Type B pancreatic cell (in vitro differentiated cells): ENCODE data around the gene RAP2A. TPM values are rescaled to one million over a fixed set of nuclear protein-coding genes. Genes with fewer than 3 reads are reported as not detected.

Experiments used
- DNase-seq: peaks from one replicate; pipeline ENCODE4 v3.0.0; 2021; ENCODE audit warnings: mixed read lengths; ENCODE audit not compliant: unreplicated experiment; ENCODE audit errors: extremely low spot score
- H3K27ac Mint-ChIP-seq: 2 replicates; pipeline ENCODE4 v1.8.0; 2021; ENCODE audit warnings: mild to moderate bottlenecking, mixed read lengths
- H3K27me3 Mint-ChIP-seq: 2 replicates; pipeline ENCODE4 v1.8.0; 2021; ENCODE audit warnings: mixed read lengths
- H3K36me3 Mint-ChIP-seq: 2 replicates; pipeline ENCODE4 v1.8.0; 2021; ENCODE audit warnings: mixed read lengths
- H3K4me1 Mint-ChIP-seq: one replicate; pipeline ENCODE4 v1.8.0; 2021; ENCODE audit warnings: mixed read lengths; ENCODE audit not compliant: unreplicated experiment
- H3K4me3 Mint-ChIP-seq: 2 replicates; pipeline ENCODE4 v1.8.0; 2021; ENCODE audit warnings: mild to moderate bottlenecking, mixed read lengths
- H3K9me3 Mint-ChIP-seq: 2 replicates; pipeline ENCODE4 v1.8.0; 2021; ENCODE audit warnings: mixed read lengths
- CTCF ChIP-seq: fragments of 200-600 bp; sonication (generic); conservative IDR thresholded peaks from 2 replicates; pipeline ENCODE4 v1.5.0; 2021; ENCODE audit warnings: antibody characterized with exemption, mild to moderate bottlenecking
- total RNA-seq: library from RNA; stranded (reverse); gene quantifications from 2 replicates; pipeline ENCODE4 v1.2.1, GENCODE V29; 2021; ENCODE audit warnings: low replicate concordance

Gene RAP2A
- total RNA-seq, 1 donor from 2014 or later: 37.5 TPM

GRCh38 chr13:97464561-97464960 lies 30.6 kb downstream of the RAP2A start:
- no peak overlapping the region for H3K4me3 Mint-ChIP-seq
- H3K27me3 Mint-ChIP-seq: no peaks in the 10 kb centered on the region
- no peak for TF ChIP-seq CTCF
- H3K36me3 Mint-ChIP-seq: peaks cover 28% of the 10 kb centered on the region
- H3K4me1 Mint-ChIP-seq: peaks cover 12% of the 10 kb centered on the region
- DNase-seq: no peak
- H3K27ac Mint-ChIP-seq: no peak overlapping the region
- no peaks in the 10 kb centered on the region for H3K9me3 Mint-ChIP-seq

GRCh38 chr13:97466722-97467121 lies 32.8 kb downstream of the RAP2A start:
- H3K36me3 Mint-ChIP-seq: peaks cover 15% of the 10 kb centered on the region

GRCh38 chr13:97468331-97468730 lies 34.4 kb downstream of the RAP2A start:
- Mint-ChIP-seq H3K4me1 (no peaks in the 10 kb centered on the region), H3K4me3 (no peak overlapping the region), H3K27me3 (no peaks in the 10 kb centered on the region), H3K27ac (no peak overlapping the region), H3K9me3 (peaks cover 4% of the 10 kb centered on the region), H3K36me3 (peaks cover 8% of the 10 kb centered on the region)
- TF ChIP-seq CTCF: no peak
- DNase-seq: no peak

More at GRCh38 chr13:97466722-97467121, 32.8 kb downstream of the RAP2A start:
- H3K9me3 Mint-ChIP-seq: peaks cover 2% of the 10 kb centered on the region
- no peak overlapping the region for H3K4me3 Mint-ChIP-seq
- no peak overlapping the region for H3K27ac Mint-ChIP-seq
- no peaks in the 10 kb centered on the region for H3K27me3 Mint-ChIP-seq
- no peak for DNase-seq
- no peaks in the 10 kb centered on the region for H3K4me1 Mint-ChIP-seq
- TF ChIP-seq CTCF: no peak

- Mint-ChIP-seq H3K27me3 (no peaks in the 10 kb centered on the region), H3K4me1 (no peaks in the 10 kb centered on the region), H3K36me3 (no peaks in the 10 kb centered on the region), H3K4me3 (no peak overlapping the region), H3K27ac (no peak overlapping the region), H3K9me3 (peaks cover 4% of the 10 kb centered on the region)
- DNase-seq: no peak
- TF ChIP-seq CTCF: no peak
These were observed 37.7 kb downstream of the RAP2A start for GRCh38 chr13:97471711-97472110.

- Mint-ChIP-seq H3K27ac (no peak overlapping the region), H3K4me1 (no peaks in the 10 kb centered on the region), H3K27me3 (no peaks in the 10 kb centered on the region), H3K36me3 (no peaks in the 10 kb centered on the region), H3K9me3 (peaks cover 4% of the 10 kb centered on the region), H3K4me3 (no peak overlapping the region)
- no peak for TF ChIP-seq CTCF
- DNase-seq: no peak
These were observed 40.5 kb downstream of the RAP2A start for GRCh38 chr13:97474349-97474980.
